Measurements from ENCODE around the gene LAMA5. TPM values are rescaled to one million over a fixed set of nuclear protein-coding genes. Genes with fewer than 3 reads are reported as not detected.

The LAMA5 gene
- total RNA-seq, 1 experiment from 2014 or later, result 321 TPM

DNA sequence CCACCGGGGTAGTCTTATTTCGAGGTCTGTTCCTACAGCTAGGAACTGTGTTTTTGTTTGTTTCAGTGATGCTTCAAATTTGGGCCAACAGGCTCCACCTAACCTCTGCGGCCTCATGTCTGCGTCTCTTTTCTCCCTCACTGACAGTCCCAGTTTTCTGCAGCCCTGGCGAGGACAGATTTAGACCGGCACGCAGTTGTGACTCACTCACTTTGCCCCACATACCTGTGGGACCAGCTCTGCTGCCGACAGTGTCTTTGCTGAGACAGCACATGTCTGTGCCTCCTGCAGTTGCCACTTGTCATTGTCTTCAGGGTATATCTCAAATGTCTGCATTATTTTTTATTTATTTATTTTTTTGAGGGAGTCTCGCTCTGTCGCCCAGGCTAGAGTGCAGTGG lies 99.6 kb downstream of the LAMA5 start:
- H3K27me3 ChIP-seq (ENCODE audit: insufficient read depth, low read length), result no peaks in the 10 kb centered on the region
- H3K9me3 ChIP-seq (ENCODE audit: control insufficient read depth in 1 of 2, insufficient read depth in 1 of 2, low read depth in 1 of 2, low read length in 2 of 2), result no peaks in the 10 kb centered on the region
- H4K20me1 ChIP-seq (ENCODE audit: insufficient read depth), result no peaks in the 10 kb centered on the region
- no peak for DNase-seq (ENCODE audit: low read depth, low spot score)
- H2AFZ ChIP-seq (ENCODE audit: low read depth, low read length, poor library complexity, severe bottlenecking), result no peak overlapping the region
- no peaks in the 10 kb centered on the region for H3K9me2 ChIP-seq (ENCODE audit: insufficient read depth)
- no peak overlapping the region for H3K4me3 ChIP-seq (replicated peaks in 1 of 2; ENCODE audit: low read depth in 1 of 2, low read length in 2 of 2)
- POLR2A ChIA-PET, result no interaction called here
- no peak overlapping the region for H3K4me2 ChIP-seq (ENCODE audit: low read length)
- no peaks in the 10 kb centered on the region for H3K36me3 ChIP-seq (ENCODE audit: control insufficient read depth in 1 of 2, insufficient read depth in 2 of 2, low read length in 2 of 2)
- no TSS peak for BruUV-seq (replicated peaks)
- H3K4me1 ChIP-seq (ENCODE audit: control insufficient read depth in 1 of 2, insufficient read depth in 2 of 2, low read length in 2 of 2), result no peaks in the 10 kb centered on the region
- RAD21 ChIA-PET (ENCODE audit: low non-redundant PET in 1 of 2, low total read pairs in 2 of 2, uncharacterized antibody in 2 of 2, unreplicated experiment in 2 of 2), result no interaction called here
- H3K9ac ChIP-seq (ENCODE audit: low read length), result no peak overlapping the region
- ATAC-seq, result no peak
- CTCF ChIA-PET, result no interaction called here
- H3K79me2 ChIP-seq (ENCODE audit: insufficient read depth, low read length), result no peaks in the 10 kb centered on the region
- TF ChIP-seq, protein P1, sequence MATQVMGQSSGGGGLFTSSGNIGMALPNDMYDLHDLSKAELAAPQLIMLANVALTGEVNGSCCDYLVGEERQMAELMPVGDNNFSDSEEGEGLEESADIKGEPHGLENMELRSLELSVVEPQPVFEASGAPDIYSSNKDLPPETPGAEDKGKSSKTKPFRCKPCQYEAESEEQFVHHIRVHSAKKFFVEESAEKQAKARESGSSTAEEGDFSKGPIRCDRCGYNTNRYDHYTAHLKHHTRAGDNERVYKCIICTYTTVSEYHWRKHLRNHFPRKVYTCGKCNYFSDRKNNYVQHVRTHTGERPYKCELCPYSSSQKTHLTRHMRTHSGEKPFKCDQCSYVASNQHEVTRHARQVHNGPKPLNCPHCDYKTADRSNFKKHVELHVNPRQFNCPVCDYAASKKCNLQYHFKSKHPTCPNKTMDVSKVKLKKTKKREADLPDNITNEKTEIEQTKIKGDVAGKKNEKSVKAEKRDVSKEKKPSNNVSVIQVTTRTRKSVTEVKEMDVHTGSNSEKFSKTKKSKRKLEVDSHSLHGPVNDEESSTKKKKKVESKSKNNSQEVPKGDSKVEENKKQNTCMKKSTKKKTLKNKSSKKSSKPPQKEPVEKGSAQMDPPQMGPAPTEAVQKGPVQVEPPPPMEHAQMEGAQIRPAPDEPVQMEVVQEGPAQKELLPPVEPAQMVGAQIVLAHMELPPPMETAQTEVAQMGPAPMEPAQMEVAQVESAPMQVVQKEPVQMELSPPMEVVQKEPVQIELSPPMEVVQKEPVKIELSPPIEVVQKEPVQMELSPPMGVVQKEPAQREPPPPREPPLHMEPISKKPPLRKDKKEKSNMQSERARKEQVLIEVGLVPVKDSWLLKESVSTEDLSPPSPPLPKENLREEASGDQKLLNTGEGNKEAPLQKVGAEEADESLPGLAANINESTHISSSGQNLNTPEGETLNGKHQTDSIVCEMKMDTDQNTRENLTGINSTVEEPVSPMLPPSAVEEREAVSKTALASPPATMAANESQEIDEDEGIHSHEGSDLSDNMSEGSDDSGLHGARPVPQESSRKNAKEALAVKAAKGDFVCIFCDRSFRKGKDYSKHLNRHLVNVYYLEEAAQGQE (IDR thresholded peaks at IDR 0.05; ENCODE audit: low read depth), result no peak
- TF ChIP-seq TCF7L2 (IDR thresholded peaks at IDR 0.05; ENCODE audit: borderline replicate concordance, extremely low read depth, insufficient read depth, insufficient read length) (no peak), ZNF274 (IDR thresholded peaks at IDR 0.05; ENCODE audit: low read depth, low read length) (no peak), SIN3A (IDR thresholded peaks at IDR 0.05; ENCODE audit: low read depth) (no peak), CBX3 (IDR thresholded peaks at IDR 0.05; ENCODE audit: low read depth) (no peak), ELF1 (IDR thresholded peaks at IDR 0.05; ENCODE audit: borderline replicate concordance, low read depth) (no peak), SP1 (IDR thresholded peaks at IDR 0.05; ENCODE audit: low read depth) (no peak), POLR2AphosphoS5 (IDR thresholded peaks at IDR 0.05; ENCODE audit: low read depth, low read length) (no peak), FOSL1 (IDR thresholded peaks at IDR 0.05; ENCODE audit: low read depth) (no peak), JUND (IDR thresholded peaks at IDR 0.05) (no peak), EGR1 (IDR thresholded peaks at IDR 0.05; ENCODE audit: low read depth) (no peak)
- TF ChIP-seq, protein P2, sequence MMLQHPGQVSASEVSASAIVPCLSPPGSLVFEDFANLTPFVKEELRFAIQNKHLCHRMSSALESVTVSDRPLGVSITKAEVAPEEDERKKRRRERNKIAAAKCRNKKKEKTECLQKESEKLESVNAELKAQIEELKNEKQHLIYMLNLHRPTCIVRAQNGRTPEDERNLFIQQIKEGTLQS (IDR thresholded peaks at IDR 0.05), result no peak
- no peak overlapping the region for H3K27ac ChIP-seq (ENCODE audit: low read depth, low read length)
- intact Hi-C loops (cut with micrococcal nuclease), result no loop called here
